HepG2 (cell line): ENCODE measurements around the gene FRMD8. TPM values are rescaled to one million over a fixed set of nuclear protein-coding genes. Genes with fewer than 3 reads are reported as not detected.

Experiments used
- ATF7-NPFF ChIP-seq: sonication (generic); formaldehyde crosslinking; IDR thresholded peaks from 2 replicates; pipeline ENCODE4 v1.8.1; 2023; ENCODE audit warnings: mild to moderate bottlenecking, low read depth, missing genetic modification reagents, moderate library complexity
- CREM ChIP-seq, 2 experiments: sonication (generic) in 1 of 2; formaldehyde crosslinking in 1 of 2; IDR thresholded peaks; 2 replicates each; pipeline versions ENCODE4 v1.4.0 to v1.6.1; 2016 to 2020; ENCODE audit warnings: antibody characterized with exemption in 1 of 2, mild to moderate bottlenecking in 1 of 2, missing genetic modification reagents in 1 of 2
- DNMT1 ChIP-seq: sonication (generic); formaldehyde crosslinking; IDR thresholded peaks from 2 replicates; pipeline ENCODE4 v1.5.1; 2020; ENCODE audit warnings: mild to moderate bottlenecking, missing genetic modification reagents
- EEA1 ChIP-seq: sonication (generic); formaldehyde crosslinking; IDR thresholded peaks from 2 replicates; pipeline ENCODE4 v1.5.1; 2020; ENCODE audit warnings: mild to moderate bottlenecking, missing genetic modification reagents, borderline replicate concordance
- KDM5B ChIP-seq: sonication (generic); formaldehyde crosslinking; IDR thresholded peaks from 2 replicates; pipeline ENCODE4 v1.4.0; 2020; ENCODE audit warnings: missing genetic modification reagents, mild to moderate bottlenecking, borderline replicate concordance
- KLF15 ChIP-seq: sonication (generic); formaldehyde crosslinking; IDR thresholded peaks from 2 replicates; pipeline ENCODE4 v1.8.1; 2023; ENCODE audit warnings: borderline replicate concordance, mild to moderate bottlenecking, inconsistent platforms, missing genetic modification reagents, mixed read lengths
- POLR2A ChIP-seq, 2 experiments: IDR thresholded peaks; 2 replicates each; pipeline ENCODE4 v1.6.1; 2011; ENCODE audit warnings: low read depth in 2 of 2, low read length in 2 of 2, mild to moderate bottlenecking in 1 of 2, moderate library complexity in 1 of 2; ENCODE audit not compliant: insufficient read depth in 1 of 2
- RFX1 ChIP-seq: fragments of 450-650 bp; IDR thresholded peaks from 2 replicates; pipeline ENCODE4 v1.6.1; 2017
- SAFB2 ChIP-seq: sonication (generic); formaldehyde crosslinking; IDR thresholded peaks from 2 replicates; pipeline ENCODE4 v1.5.1; 2020; ENCODE audit warnings: missing genetic modification reagents, low read depth, mild to moderate bottlenecking, borderline replicate concordance
- SNAI1 ChIP-seq: sonication (generic); formaldehyde crosslinking; IDR thresholded peaks from 2 replicates; pipeline ENCODE4 v1.5.0; 2020; ENCODE audit warnings: mild to moderate bottlenecking, missing genetic modification reagents, borderline replicate concordance
- SP1 ChIP-seq, 2 experiments: fragments of 450-650 bp in 1 of 2; sonication (generic) in 1 of 2; formaldehyde crosslinking in 1 of 2; IDR thresholded peaks; 2 replicates each; pipeline versions ENCODE4 v1.4.0 to v1.6.1; 2016 to 2020; ENCODE audit warnings: missing genetic modification reagents in 1 of 2
- ZBTB2 ChIP-seq: sonication (generic); formaldehyde crosslinking; IDR thresholded peaks from 2 replicates; pipeline ENCODE4 v1.8.0; 2022; ENCODE audit warnings: low read depth, missing genetic modification reagents
- ZFY ChIP-seq: sonication (generic); formaldehyde crosslinking; IDR thresholded peaks from 2 replicates; pipeline ENCODE4 v1.4.0; 2020; ENCODE audit warnings: missing genetic modification reagents
- ZGPAT ChIP-seq: IDR thresholded peaks from 2 replicates; pipeline ENCODE4 v1.6.1; 2016; ENCODE audit warnings: mild to moderate bottlenecking
- ZNF224 ChIP-seq: sonication (generic); formaldehyde crosslinking; IDR thresholded peaks from 2 replicates; pipeline ENCODE4 v1.5.0; 2020; ENCODE audit warnings: mild to moderate bottlenecking, missing genetic modification reagents
- ZNF24 ChIP-seq: fragments of 450-650 bp; IDR thresholded peaks from 2 replicates; pipeline ENCODE4 v1.6.1; 2017; ENCODE audit warnings: antibody characterized with exemption, mild to moderate bottlenecking
- ZNF280B ChIP-seq: sonication (generic); formaldehyde crosslinking; IDR thresholded peaks from 2 replicates; pipeline ENCODE4 v1.5.0; 2020; ENCODE audit warnings: missing genetic modification reagents, mild to moderate bottlenecking, borderline replicate concordance
- ZNF317 ChIP-seq: sonication (generic); formaldehyde crosslinking; IDR thresholded peaks from 2 replicates; pipeline ENCODE4 v1.5.0; 2020; ENCODE audit warnings: mild to moderate bottlenecking, missing genetic modification reagents
- ZNF362 ChIP-seq: sonication (generic); formaldehyde crosslinking; IDR thresholded peaks from 2 replicates; pipeline ENCODE4 v1.4.0; 2020; ENCODE audit warnings: missing genetic modification reagents, mild to moderate bottlenecking, borderline replicate concordance
- ZNF496 ChIP-seq: sonication (generic); formaldehyde crosslinking; IDR thresholded peaks from 2 replicates; pipeline ENCODE4 v1.8.1; 2023; ENCODE audit warnings: mild to moderate bottlenecking, moderate library complexity, missing genetic modification reagents; ENCODE audit not compliant: insufficient replicate concordance
- ZNF556 ChIP-seq: sonication (generic); formaldehyde crosslinking; IDR thresholded peaks from 2 replicates; pipeline ENCODE4 v1.4.0; 2020; ENCODE audit warnings: mild to moderate bottlenecking, missing genetic modification reagents, borderline replicate concordance
- ZSCAN31 ChIP-seq: sonication (generic); formaldehyde crosslinking; IDR thresholded peaks from 2 replicates; pipeline ENCODE4 v1.5.0; 2020; ENCODE audit warnings: low read depth, mild to moderate bottlenecking, missing genetic modification reagents
- polyA plus RNA-seq, 8 experiments: library from polyadenylated mRNA; depleted of rRNA in 3 of 8; stranded (reverse) in 7 of 8; unstranded in 1 of 8; fragments of >200 nt; fragmentation: Illumina TruSeq in 4 of 8; extraction: Trizol in 4 of 8; gene quantifications; 2 replicates each; pipeline versions ENCODE4 v1.2.1 to v1.2.3, GENCODE V29; 2011 to 2016; ENCODE audit warnings: low read depth in 4 of 8, missing spikeins in 1 of 8, mixed read lengths in 1 of 8; ENCODE audit not compliant: insufficient read depth in 1 of 8
- total RNA-seq, 5 experiments: library from RNA; depleted of rRNA; stranded (reverse); fragments of >200 nt; fragmentation: Illumina TruSeq; extraction: Trizol; gene quantifications; 2 replicates each; pipeline ENCODE4 v1.2.3, GENCODE V29; 2016; ENCODE audit warnings: low read depth in 1 of 5

The FRMD8 gene
- total and polyA plus RNA-seq, 2 of the 13 experiments (the other 11 are each of a cell fraction or from before 2014, with no cell fraction given) = 5.8 to 20.6 TPM

DNA sequence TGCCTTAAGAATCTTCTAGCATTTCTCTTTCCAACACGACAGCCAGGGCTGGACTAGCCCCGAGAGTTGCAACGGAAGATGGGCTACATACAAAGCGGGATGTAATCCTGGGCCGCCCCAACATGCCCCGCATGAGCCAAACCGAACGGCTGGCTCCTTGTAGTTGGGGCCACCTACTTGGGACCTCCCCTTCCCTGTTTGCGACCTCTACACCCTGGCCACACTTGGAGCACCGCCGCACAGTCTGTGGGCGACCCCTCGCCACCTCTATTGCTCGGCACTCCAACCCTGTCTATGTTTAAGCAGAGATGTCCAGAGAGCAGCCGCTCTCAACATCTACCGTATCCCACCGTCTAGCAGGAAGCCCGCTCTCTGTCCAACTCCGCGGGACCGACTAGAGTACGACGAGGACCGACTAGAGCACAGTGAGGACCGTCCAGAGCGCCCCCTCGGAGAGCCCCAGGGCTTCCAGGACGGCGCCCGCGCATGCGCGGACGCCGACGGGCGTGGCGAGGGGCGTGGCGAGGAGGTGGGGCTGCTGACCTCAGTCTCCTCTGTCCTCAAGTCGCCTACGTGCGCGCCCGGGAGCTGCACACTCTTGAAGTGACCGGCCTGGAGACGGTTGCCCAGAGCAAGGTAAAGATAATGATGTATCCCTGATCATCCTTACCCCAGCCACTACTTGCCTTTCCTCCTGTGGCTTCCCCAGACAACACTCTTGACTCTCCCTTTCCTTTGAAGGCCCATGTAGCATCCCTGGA lies 68.4 kb downstream of the FRMD8 start (continued):
- TF ChIP-seq SAFB2 = 0 out of 2 replicates have a peak, but pooled peaks have one; percentile 77
- peak; percentile 57; the same call in 1 of the 2 replicates for TF ChIP-seq EEA1 (CRISPR knock-in tag)
- TF ChIP-seq SNAI1 (CRISPR knock-in tag) = 0 out of 2 replicates have a peak, but pooled peaks have one; percentile 47
- 0 out of 2 replicates have a peak, but pooled peaks have one; percentile 59 for TF ChIP-seq ZNF224 (CRISPR knock-in tag)
- TF ChIP-seq RFX1 = no peak
- peak; percentile 32; the same call in 1 of the 2 replicates for TF ChIP-seq ZNF362
- TF ChIP-seq ZSCAN31 (CRISPR knock-in tag) = 0 out of 2 replicates have a peak, but pooled peaks have one; percentile 52
- TF ChIP-seq ZGPAT (CRISPR knock-in tag) = peak; percentile 20; the same call in 1 of the 2 replicates
- peak; percentile 77; the same call in 1 of the 2 replicates for TF ChIP-seq KDM5B (CRISPR knock-in tag)
- TF ChIP-seq ZNF556 (CRISPR knock-in tag) = peak; percentile 47; the same call in 1 of the 2 replicates
- TF ChIP-seq ZBTB2 (CRISPR knock-in tag) = 0 out of 2 replicates have a peak, but pooled peaks have one; percentile 41
- no peak for TF ChIP-seq SP1 (IDR thresholded peaks at IDR 0.05)
- TF ChIP-seq SP1 (CRISPR knock-in tag; IDR thresholded peaks at IDR 0.05) = peak; percentile 44; the same call in 1 of the 2 replicates
- TF ChIP-seq ATF7-NPFF (CRISPR knock-in tag) = 0 out of 2 replicates have a peak, but pooled peaks have one; percentile 70
- no peak for TF ChIP-seq KLF15 (CRISPR knock-in tag)
- TF ChIP-seq ZFY = peak; percentile 50; the same call in 1 of the 2 replicates
- TF ChIP-seq POLR2A (IDR thresholded peaks at IDR 0.05; ENCODE audit: insufficient read depth in 1 of 2, low read depth in 2 of 2, low read length in 2 of 2) = peak; percentile 41 to 95; a peak in 3 of 4 replicates
- peak; percentile 86 for TF ChIP-seq ZNF280B (CRISPR knock-in tag)
- no peak for TF ChIP-seq ZNF496 (CRISPR knock-in tag)
- TF ChIP-seq ZNF317 (CRISPR knock-in tag) = peak; percentile 24; the same call in 1 of the 2 replicates
- TF ChIP-seq CREM (IDR thresholded peaks at IDR 0.05) = no peak
- no peak for TF ChIP-seq CREM (CRISPR knock-in tag; IDR thresholded peaks at IDR 0.05)
- TF ChIP-seq DNMT1 (CRISPR knock-in tag) = 0 out of 2 replicates have a peak, but pooled peaks have one; percentile 42
- TF ChIP-seq ZNF24 = no peak
